Measurements from ENCODE around the gene UBTD2.
"Not testable (repeated sequence)": the region's sequence is repeated elsewhere in the genome, so short reads cannot be mapped to it uniquely, and the experiment has no call there.

Gene UBTD2

DNA sequence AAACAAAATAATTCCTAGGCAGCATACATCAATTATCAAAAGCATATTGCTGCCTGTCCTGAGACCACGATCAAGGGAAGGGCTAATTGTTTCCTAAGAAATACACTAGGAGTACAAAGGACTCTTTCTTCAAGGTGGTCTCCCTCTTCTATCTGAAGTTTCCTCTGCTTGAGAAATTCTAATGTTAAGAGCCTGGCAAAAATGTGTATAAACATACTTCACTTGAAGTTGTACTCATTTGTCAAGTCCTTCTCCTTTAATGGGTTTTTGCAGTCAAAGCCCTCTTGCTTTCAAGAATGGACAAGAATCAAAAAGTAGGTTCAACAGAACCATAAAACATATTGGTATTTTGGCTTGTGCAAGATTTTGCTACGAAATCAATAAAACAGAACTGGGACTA lies 31.1 kb downstream of the UBTD2 start:
- H3K4me3 ChIP-seq (ENCODE audit: low read depth, low read length): no peak overlapping the region

GRCh38 chr5:172251419-172251818 lies 32.1 kb downstream of the UBTD2 start:
- H3K4me3 ChIP-seq (ENCODE audit: low read depth, low read length): no peak overlapping the region

DNA sequence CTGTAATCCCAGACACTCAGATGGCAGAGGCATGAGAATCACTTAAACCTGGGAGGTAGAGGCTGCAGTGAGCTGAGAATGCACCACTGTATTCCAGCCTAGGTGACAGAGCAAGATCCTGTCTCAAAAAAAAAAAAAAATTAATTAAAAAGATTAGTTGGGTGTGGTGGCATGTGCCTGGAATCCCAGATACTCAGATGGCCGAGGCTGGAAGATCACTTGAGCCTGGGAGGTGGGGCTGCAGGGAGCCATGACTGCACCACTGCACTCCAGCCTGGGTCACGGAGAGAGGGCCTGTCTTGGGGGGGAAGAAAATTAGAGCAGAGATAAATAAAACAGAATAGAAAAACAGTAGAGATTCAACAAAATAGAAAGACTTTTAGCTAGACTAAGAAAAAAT lies 34.9 kb downstream of the UBTD2 start:
- no peak overlapping the region for H3K4me3 ChIP-seq (ENCODE audit: low read depth, low read length)

GRCh38 chr5:172245703-172246125 lies 37.9 kb downstream of the UBTD2 start:
- H3K4me3 ChIP-seq (ENCODE audit: low read depth, low read length): no peak overlapping the region

- H3K4me3 ChIP-seq (ENCODE audit: low read depth, low read length): no peak overlapping the region
Measured at GRCh38 chr5:172245046-172245445, 38.5 kb downstream of the UBTD2 start.

DNA sequence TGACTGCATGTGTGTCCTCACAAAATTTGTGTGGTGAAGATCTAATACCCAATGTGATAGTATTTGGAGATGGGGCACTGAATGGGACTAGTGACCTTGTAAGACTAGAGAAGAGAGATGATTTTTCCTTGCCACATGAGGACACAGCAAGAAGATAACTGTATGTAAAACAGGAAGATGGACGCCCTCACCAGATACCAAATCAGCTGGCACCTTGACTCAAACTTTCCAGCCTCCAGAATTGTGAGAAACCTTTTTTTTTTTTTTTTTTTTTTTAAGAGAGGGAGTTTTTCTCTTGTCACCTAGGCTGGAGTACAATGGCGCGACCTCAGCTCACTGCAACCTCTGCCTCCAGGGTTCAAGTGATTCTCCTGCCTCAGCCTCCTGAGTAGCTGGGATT lies 40.3 kb downstream of the UBTD2 start:
- no peak overlapping the region for H3K4me3 ChIP-seq (ENCODE audit: low read depth, low read length)

GRCh38 chr5:172238334-172238733 lies 45.2 kb downstream of the UBTD2 start:
- no peak overlapping the region for H3K4me3 ChIP-seq (ENCODE audit: low read depth, low read length)

GRCh38 chr5:172235827-172236736 lies 47.5 kb downstream of the UBTD2 start:
- no peak overlapping the region for H3K4me3 ChIP-seq (ENCODE audit: low read depth, low read length)

- no peak overlapping the region for H3K4me3 ChIP-seq (ENCODE audit: low read depth, low read length)
Measured at GRCh38 chr5:172235132-172235780, 48.3 kb downstream of the UBTD2 start.

DNA sequence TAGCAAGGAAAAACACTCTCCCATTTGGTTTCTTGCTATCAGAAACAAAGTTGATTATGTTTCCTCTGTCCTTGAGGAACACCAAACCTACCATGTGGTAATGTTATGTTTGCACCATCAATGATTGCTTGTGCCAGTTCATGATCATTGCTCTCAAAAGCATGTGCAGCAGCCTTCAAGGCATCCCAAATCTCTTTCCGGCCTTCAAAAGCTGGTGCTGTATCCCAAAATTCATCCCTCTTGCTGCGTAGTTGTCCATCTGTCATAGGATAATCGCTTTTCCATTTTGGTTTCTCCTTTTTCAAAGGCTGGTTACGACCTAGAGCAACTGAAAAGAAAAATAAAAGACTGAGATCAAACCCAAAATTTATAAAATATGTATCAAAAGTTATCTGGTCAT lies 49.5 kb downstream of the UBTD2 start:
- H3K4me3 ChIP-seq (ENCODE audit: low read depth, low read length): no peak overlapping the region

DNA sequence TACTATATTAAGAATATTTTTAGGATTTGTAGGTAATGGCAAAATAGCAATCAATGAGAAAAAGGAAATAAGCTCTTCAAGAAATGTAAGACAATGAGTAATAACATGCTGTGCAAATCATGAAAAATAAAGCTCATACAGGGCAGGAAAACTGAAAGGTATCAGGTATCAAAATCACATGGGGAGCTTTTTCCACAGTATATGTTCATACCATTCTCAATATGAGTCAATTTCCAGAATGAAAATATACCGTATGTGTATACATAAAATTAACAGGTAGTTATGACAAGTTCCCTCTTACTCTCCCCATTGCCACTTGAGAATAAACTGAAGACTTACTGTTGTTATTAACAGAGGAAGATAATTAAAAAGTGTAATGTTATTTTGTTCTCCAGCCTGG lies 53.7 kb downstream of the UBTD2 start:
- H3K4me3 ChIP-seq (ENCODE audit: low read depth, low read length): no peak overlapping the region

GRCh38 chr5:172224996-172225395 lies 58.6 kb downstream of the UBTD2 start:
- no peak overlapping the region for H3K4me3 ChIP-seq (ENCODE audit: low read depth, low read length)

GRCh38 chr5:172223901-172224873 lies 59.4 kb downstream of the UBTD2 start:
- no peak overlapping the region for H3K4me3 ChIP-seq (ENCODE audit: low read depth, low read length)

DNA sequence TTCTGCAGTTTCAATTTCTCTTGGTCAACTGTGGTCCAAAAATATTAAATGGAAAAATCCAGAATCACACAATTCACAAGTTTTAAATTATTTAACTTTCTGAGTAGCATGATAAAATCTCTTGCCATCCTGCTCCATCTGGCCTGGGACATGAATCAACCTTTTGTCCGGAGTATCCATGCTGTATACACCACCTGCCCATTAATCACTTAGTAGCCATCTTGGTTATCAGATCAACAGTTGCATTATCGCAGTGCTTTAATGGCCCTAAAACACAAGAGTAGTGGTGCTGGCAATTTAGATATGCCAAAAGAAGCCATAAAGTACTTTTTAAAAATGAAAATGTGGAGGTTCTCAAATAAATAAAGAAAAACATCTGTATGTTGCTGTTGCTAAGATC lies 64.3 kb downstream of the UBTD2 start:
- no peak overlapping the region for H3K4me3 ChIP-seq (ENCODE audit: low read depth, low read length)

- H3K4me3 ChIP-seq (ENCODE audit: low read depth, low read length): no peak overlapping the region
Measured at GRCh38 chr5:172216345-172216744, 67.2 kb downstream of the UBTD2 start.

DNA sequence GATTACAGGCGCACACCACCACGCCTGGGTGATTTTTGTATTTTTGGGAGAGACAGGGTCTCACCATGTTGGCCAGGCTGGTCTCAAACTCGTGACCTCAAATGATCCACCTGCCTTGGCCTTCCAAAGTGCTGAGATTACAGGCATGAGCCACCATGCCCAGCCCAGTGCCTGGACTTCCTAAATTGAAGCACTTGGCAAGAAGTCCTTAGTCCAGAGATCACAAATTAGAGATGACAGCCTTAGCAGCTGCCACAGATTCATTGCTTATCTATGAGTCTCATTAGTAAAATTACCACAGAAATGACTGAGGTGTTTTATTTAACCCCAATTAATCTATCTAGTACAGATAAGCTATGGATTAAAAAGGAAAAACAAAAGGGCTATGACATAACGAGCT lies 70.4 kb downstream of the UBTD2 start:
- no peak overlapping the region for H3K4me3 ChIP-seq (ENCODE audit: low read depth, low read length)

GRCh38 chr5:172211676-172212075 lies 71.9 kb downstream of the UBTD2 start:
- no peak overlapping the region for H3K4me3 ChIP-seq (ENCODE audit: low read depth, low read length)

DNA sequence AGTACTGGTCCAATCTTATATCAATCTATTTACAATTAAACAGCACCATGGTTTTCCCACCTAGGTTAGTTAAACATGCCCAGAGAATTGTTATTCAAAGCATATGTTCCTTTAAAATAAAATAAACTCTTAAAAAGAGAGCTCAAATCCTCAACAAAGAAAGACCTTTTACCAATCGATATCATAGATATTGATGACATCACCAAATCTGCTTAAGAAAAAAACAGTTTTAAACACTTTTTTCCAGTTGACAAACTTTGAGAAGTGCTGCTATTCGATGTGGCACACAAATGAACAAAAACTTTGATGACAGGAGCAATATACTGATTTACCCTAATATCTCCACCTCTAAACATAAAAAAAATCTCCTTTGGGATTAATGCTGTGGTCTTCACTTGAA lies 73.8 kb downstream of the UBTD2 start:
- H3K4me3 ChIP-seq (ENCODE audit: low read depth, low read length): no peak overlapping the region

- H3K4me3 ChIP-seq (ENCODE audit: low read depth, low read length): no peak overlapping the region
Measured at GRCh38 chr5:172207511-172207910, 76.1 kb downstream of the UBTD2 start.

GRCh38 chr5:172205984-172206383 lies 77.6 kb downstream of the UBTD2 start:
- H3K4me3 ChIP-seq (ENCODE audit: low read depth, low read length): not testable (repeated sequence)

DNA sequence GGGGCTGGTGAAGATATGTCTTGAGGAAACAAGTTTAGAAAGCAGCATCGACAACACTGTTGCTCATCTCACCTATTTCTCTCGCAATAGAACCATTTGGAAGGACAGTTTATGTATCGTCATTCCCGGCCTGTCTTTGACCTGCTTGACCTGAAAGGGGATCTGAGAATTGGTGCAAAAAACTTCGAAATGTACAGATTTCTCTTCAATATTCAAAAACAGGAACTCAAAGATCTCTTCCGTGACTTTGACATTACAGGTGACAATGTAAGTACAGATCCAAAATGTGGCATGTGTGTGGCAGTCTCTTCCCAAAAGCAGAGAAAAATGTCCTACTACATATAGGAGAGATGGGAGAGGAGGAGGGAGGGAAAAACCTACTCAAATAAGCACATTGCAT lies 83.1 kb downstream of the UBTD2 start:
- H3K4me3 ChIP-seq (ENCODE audit: low read depth, low read length): no peak overlapping the region

Data from iPS-11a (cell line).